HEK293 (cell line): ENCODE measurements around the gene GFM2.

Source experiments
- CTCF ChIA-PET: fragments of 350-600 bp; formaldehyde crosslinking; extraction: SDS; loops from one replicate; lab custom pipeline; 2021; ENCODE audit warnings: antibody characterized with exemption; lab: Yijun Ruan, JAX
- POLR2A ChIA-PET: fragments of 300-600 bp; formaldehyde crosslinking; extraction: SDS; loops from one replicate; lab custom pipeline; 2020; ENCODE audit warnings: antibody characterized with exemption, inconsistent platforms; lab: Yijun Ruan, JAX
- H3K27ac ChIP-seq: fragments of 200-500 bp; sonication (Bioruptor generic); 2 replicates; pipeline ENCODE4 v1.5.1; 2014; ENCODE audit warnings: low read depth, low read length, control low read depth, inconsistent platforms; ENCODE audit errors: extremely low read depth
- H3K36me3 ChIP-seq, 2 experiments: fragments of 200-500 bp in 1 of 2; sonication (Bioruptor generic) in 1 of 2; 1 replicate in 1 of 2; 2 replicates in 1 of 2; pipeline ENCODE4 v1.5.1; 2014 to 2017; ENCODE audit warnings: inconsistent platforms in 2 of 2, low read length in 2 of 2; ENCODE audit not compliant: control insufficient read depth in 2 of 2, insufficient read depth in 1 of 2
- H3K4me1 ChIP-seq: fragments of 200-500 bp; sonication (Bioruptor generic); 2 replicates; pipeline ENCODE4 v1.5.1; 2014; ENCODE audit warnings: mild to moderate bottlenecking, low read length, inconsistent platforms; ENCODE audit not compliant: control insufficient read depth, insufficient read depth
- H3K4me3 ChIP-seq: 2 replicates; pipeline ENCODE4 v1.5.1; 2011; ENCODE audit warnings: low read depth, mild to moderate bottlenecking, control low read depth, low read length, moderate library complexity
- H3K9me3 ChIP-seq: fragments of 200-500 bp; sonication (Bioruptor generic); 2 replicates; pipeline ENCODE4 v1.5.1; 2014; ENCODE audit warnings: low read depth, low read length, inconsistent platforms; ENCODE audit not compliant: control insufficient read depth, insufficient read depth
- GFI1B ChIP-seq: fragments of 450-650 bp; formaldehyde crosslinking; IDR thresholded peaks from 2 replicates; pipeline ENCODE4 v1.5.1; 2016; ENCODE audit warnings: missing biosample characterization, missing genetic modification characterization
- GLI2 ChIP-seq: fragments of 450-650 bp; formaldehyde crosslinking; IDR thresholded peaks from 2 replicates; pipeline ENCODE4; 2017; ENCODE audit warnings: missing biosample characterization, missing genetic modification characterization, low read depth, borderline replicate concordance
- REPIN1 ChIP-seq: fragments of 450-650 bp; formaldehyde crosslinking; IDR thresholded peaks from 2 replicates; pipeline ENCODE4 v1.5.1; 2017; ENCODE audit warnings: missing biosample characterization, missing genetic modification characterization, low read depth
- TRIM28 ChIP-seq: IDR thresholded peaks from 2 replicates; pipeline ENCODE4 v1.6.1; 2011; ENCODE audit warnings: low read length, control low read depth, borderline replicate concordance
- ZBTB21 ChIP-seq: fragments of 450-650 bp; formaldehyde crosslinking; IDR thresholded peaks from 2 replicates; pipeline ENCODE4 v1.5.1; 2017; ENCODE audit warnings: missing biosample characterization, missing genetic modification characterization
- ZBTB26 ChIP-seq: fragments of 450-650 bp; formaldehyde crosslinking; optimal IDR thresholded peaks from 2 replicates; pipeline ENCODE3; 2016; ENCODE audit warnings: missing biosample characterization, mild to moderate bottlenecking, missing genetic modification characterization
- ZNF132 ChIP-seq: fragments of 450-650 bp; formaldehyde crosslinking; IDR thresholded peaks from 2 replicates; pipeline ENCODE4 v1.5.1; 2017; ENCODE audit warnings: missing biosample characterization, missing genetic modification characterization, borderline replicate concordance
- ZNF16 ChIP-seq: fragments of 450-650 bp; formaldehyde crosslinking; IDR thresholded peaks from 2 replicates; pipeline ENCODE4 v1.5.1; 2016; ENCODE audit warnings: low read depth, missing biosample characterization, missing genetic modification characterization
- ZNF175 ChIP-seq: fragments of 450-650 bp; formaldehyde crosslinking; IDR thresholded peaks from 2 replicates; pipeline ENCODE4 v1.5.1; 2016; ENCODE audit warnings: missing biosample characterization, missing genetic modification characterization
- ZNF221 ChIP-seq: fragments of 450-650 bp; formaldehyde crosslinking; IDR thresholded peaks from 2 replicates; pipeline ENCODE4 v1.5.1; 2017; ENCODE audit warnings: missing biosample characterization, missing genetic modification characterization, borderline replicate concordance
- ZNF266 ChIP-seq: fragments of 450-650 bp; formaldehyde crosslinking; IDR thresholded peaks from 2 replicates; pipeline ENCODE4 v1.5.1; 2016; ENCODE audit warnings: missing biosample characterization, missing genetic modification characterization, low read depth
- ZNF391 ChIP-seq: fragments of 450-650 bp; formaldehyde crosslinking; IDR thresholded peaks from 2 replicates; pipeline ENCODE4 v1.5.1; 2016; ENCODE audit warnings: low read depth, missing biosample characterization, missing genetic modification characterization, borderline replicate concordance
- ZNF555 ChIP-seq: fragments of 450-650 bp; formaldehyde crosslinking; conservative IDR thresholded peaks from 2 replicates; pipeline ENCODE4 v1.5.1; 2017; ENCODE audit warnings: missing biosample characterization, mild to moderate bottlenecking, missing genetic modification characterization, inconsistent platforms
- ZNF560 ChIP-seq: fragments of 450-650 bp; formaldehyde crosslinking; IDR thresholded peaks from 2 replicates; pipeline ENCODE4 v1.5.1; 2017; ENCODE audit warnings: missing biosample characterization, missing genetic modification characterization, borderline replicate concordance
- ZNF670 ChIP-seq: fragments of 450-650 bp; formaldehyde crosslinking; IDR thresholded peaks from 2 replicates; pipeline ENCODE4 v1.5.1; 2016; ENCODE audit warnings: missing biosample characterization, missing genetic modification characterization, low read depth
- ZSCAN30 ChIP-seq: fragments of 450-650 bp; IDR thresholded peaks from 2 replicates; pipeline ENCODE4 v1.5.1; 2018; ENCODE audit warnings: missing biosample characterization, mild to moderate bottlenecking, missing genetic modification characterization, moderate library complexity
- TF ChIP-seq, protein P1 (sequence below): fragments of 450-650 bp; formaldehyde crosslinking; IDR thresholded peaks from 2 replicates; pipeline ENCODE4 v1.5.1; 2017; ENCODE audit warnings: missing biosample characterization, missing genetic modification characterization
- TF ChIP-seq, protein P2 (sequence below): fragments of 450-650 bp; formaldehyde crosslinking; conservative IDR thresholded peaks from 2 replicates; pipeline ENCODE4 v1.5.1; 2016; ENCODE audit warnings: low read depth, missing biosample characterization, missing genetic modification characterization
- TF ChIP-seq, protein P3 (sequence below): fragments of 450-650 bp; formaldehyde crosslinking; IDR thresholded peaks from 2 replicates; pipeline ENCODE4 v1.5.1; 2016; ENCODE audit warnings: missing biosample characterization, missing genetic modification characterization
- TF ChIP-seq, protein P4 (sequence below): fragments of 450-650 bp; formaldehyde crosslinking; IDR thresholded peaks from 2 replicates; pipeline ENCODE4 v1.5.1; 2016; ENCODE audit warnings: missing biosample characterization, missing genetic modification characterization, low read depth

The GFM2 gene, protein sequence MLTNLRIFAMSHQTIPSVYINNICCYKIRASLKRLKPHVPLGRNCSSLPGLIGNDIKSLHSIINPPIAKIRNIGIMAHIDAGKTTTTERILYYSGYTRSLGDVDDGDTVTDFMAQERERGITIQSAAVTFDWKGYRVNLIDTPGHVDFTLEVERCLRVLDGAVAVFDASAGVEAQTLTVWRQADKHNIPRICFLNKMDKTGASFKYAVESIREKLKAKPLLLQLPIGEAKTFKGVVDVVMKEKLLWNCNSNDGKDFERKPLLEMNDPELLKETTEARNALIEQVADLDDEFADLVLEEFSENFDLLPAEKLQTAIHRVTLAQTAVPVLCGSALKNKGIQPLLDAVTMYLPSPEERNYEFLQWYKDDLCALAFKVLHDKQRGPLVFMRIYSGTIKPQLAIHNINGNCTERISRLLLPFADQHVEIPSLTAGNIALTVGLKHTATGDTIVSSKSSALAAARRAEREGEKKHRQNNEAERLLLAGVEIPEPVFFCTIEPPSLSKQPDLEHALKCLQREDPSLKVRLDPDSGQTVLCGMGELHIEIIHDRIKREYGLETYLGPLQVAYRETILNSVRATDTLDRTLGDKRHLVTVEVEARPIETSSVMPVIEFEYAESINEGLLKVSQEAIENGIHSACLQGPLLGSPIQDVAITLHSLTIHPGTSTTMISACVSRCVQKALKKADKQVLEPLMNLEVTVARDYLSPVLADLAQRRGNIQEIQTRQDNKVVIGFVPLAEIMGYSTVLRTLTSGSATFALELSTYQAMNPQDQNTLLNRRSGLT

GRCh38 chr5:74766849-74767578 is at the start of gene GFM2, which contains the start of gene NSA2:
GFM2 (minus strand) TSS chr5:74767117; CDS start chr5:74763742, 3,375 bp downstream.
NSA2 (plus strand) TSS chr5:74767249; CDS start chr5:74767361, 112 bp downstream.
- no peaks in the 10 kb centered on the region for H3K4me1 ChIP-seq
- H3K36me3 ChIP-seq = peaks cover 37 to 47% of the 10 kb centered on the region in 2 experiments
- CTCF ChIA-PET = interaction anchor here (0.7 to 1.9 kb wide), 6 partner anchors 11 to 457 kb away, joined by 3 to 5 read pairs (median 3); no protein-coding TSS in a partner anchor
- peak within 1 kb of the TSS; percentile 62 for H3K27ac ChIP-seq
- H3K9me3 ChIP-seq = no peaks in the 10 kb centered on the region
- POLR2A ChIA-PET = interaction anchor here (0.6 to 1.3 kb wide), 7 partner anchors 12 to 570 kb away, joined by 3 to 6 read pairs (median 3); partner anchors contain the start of genes ANKRD31, FAM169A and HMGCR
- peak within 1 kb of the TSS; percentile 93 for H3K4me3 ChIP-seq
- TF ChIP-seq GFI1B (tag by site-specific recombination) (no peak; the same call in 1 of the 2 replicates), ZBTB21 (tag by site-specific recombination) (0 out of 2 replicates have a peak, but pooled peaks have one; percentile 61), ZSCAN30 (tag by site-specific recombination) (peak; percentile 83), ZNF555 (tag by site-specific recombination) (no peak), ZNF132 (tag by site-specific recombination) (no peak), ZBTB26 (peak; percentile 46), ZNF266 (no peak), ZNF175 (tag by site-specific recombination) (no peak), ZNF560 (tag by site-specific recombination) (no peak), ZNF16 (tag by site-specific recombination) (no peak), ZNF221 (tag by site-specific recombination) (no peak), GLI2 (tag by site-specific recombination) (0 out of 2 replicates have a peak, but pooled peaks have one; percentile 38), ZNF391 (peak; percentile 97; the same call in 1 of the 2 replicates), TRIM28 (peak; percentile 71; the same call in 1 of the 2 replicates), REPIN1 (tag by site-specific recombination) (peak; percentile 91; the same call in 1 of the 2 replicates), ZNF670 (tag by site-specific recombination) (no peak)
- TF ChIP-seq, protein P1, sequence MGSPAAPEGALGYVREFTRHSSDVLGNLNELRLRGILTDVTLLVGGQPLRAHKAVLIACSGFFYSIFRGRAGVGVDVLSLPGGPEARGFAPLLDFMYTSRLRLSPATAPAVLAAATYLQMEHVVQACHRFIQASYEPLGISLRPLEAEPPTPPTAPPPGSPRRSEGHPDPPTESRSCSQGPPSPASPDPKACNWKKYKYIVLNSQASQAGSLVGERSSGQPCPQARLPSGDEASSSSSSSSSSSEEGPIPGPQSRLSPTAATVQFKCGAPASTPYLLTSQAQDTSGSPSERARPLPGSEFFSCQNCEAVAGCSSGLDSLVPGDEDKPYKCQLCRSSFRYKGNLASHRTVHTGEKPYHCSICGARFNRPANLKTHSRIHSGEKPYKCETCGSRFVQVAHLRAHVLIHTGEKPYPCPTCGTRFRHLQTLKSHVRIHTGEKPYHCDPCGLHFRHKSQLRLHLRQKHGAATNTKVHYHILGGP (tag by site-specific recombination) = no peak
- TF ChIP-seq, protein P2, sequence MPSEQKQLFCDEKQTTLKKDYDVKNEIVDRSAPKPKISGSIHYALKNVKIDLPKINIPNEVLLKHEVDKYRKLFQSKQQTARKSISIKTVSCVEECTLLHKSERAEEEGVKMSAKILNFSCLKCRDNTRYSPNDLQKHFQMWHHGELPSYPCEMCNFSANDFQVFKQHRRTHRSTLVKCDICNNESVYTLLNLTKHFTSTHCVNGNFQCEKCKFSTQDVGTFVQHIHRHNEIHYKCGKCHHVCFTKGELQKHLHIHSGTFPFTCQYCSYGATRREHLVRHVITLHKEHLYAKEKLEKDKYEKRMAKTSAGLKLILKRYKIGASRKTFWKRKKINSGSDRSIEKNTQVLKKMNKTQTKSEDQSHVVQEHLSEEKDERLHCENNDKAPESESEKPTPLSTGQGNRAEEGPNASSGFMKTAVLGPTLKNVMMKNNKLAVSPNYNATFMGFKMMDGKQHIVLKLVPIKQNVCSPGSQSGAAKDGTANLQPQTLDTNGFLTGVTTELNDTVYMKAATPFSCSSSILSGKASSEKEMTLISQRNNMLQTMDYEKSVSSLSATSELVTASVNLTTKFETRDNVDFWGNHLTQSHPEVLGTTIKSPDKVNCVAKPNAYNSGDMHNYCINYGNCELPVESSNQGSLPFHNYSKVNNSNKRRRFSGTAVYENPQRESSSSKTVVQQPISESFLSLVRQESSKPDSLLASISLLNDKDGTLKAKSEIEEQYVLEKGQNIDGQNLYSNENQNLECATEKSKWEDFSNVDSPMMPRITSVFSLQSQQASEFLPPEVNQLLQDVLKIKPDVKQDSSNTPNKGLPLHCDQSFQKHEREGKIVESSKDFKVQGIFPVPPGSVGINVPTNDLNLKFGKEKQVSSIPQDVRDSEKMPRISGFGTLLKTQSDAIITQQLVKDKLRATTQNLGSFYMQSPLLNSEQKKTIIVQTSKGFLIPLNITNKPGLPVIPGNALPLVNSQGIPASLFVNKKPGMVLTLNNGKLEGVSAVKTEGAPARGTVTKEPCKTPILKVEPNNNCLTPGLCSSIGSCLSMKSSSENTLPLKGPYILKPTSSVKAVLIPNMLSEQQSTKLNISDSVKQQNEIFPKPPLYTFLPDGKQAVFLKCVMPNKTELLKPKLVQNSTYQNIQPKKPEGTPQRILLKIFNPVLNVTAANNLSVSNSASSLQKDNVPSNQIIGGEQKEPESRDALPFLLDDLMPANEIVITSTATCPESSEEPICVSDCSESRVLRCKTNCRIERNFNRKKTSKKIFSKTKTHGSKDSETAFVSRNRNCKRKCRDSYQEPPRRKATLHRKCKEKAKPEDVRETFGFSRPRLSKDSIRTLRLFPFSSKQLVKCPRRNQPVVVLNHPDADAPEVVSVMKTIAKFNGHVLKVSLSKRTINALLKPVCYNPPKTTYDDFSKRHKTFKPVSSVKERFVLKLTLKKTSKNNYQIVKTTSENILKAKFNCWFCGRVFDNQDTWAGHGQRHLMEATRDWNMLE (tag by site-specific recombination) = peak; percentile 84
- TF ChIP-seq, protein P3, sequence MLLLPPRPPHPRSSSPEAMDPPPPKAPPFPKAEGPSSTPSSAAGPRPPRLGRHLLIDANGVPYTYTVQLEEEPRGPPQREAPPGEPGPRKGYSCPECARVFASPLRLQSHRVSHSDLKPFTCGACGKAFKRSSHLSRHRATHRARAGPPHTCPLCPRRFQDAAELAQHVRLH = peak; percentile 94
- TF ChIP-seq, protein P4, sequence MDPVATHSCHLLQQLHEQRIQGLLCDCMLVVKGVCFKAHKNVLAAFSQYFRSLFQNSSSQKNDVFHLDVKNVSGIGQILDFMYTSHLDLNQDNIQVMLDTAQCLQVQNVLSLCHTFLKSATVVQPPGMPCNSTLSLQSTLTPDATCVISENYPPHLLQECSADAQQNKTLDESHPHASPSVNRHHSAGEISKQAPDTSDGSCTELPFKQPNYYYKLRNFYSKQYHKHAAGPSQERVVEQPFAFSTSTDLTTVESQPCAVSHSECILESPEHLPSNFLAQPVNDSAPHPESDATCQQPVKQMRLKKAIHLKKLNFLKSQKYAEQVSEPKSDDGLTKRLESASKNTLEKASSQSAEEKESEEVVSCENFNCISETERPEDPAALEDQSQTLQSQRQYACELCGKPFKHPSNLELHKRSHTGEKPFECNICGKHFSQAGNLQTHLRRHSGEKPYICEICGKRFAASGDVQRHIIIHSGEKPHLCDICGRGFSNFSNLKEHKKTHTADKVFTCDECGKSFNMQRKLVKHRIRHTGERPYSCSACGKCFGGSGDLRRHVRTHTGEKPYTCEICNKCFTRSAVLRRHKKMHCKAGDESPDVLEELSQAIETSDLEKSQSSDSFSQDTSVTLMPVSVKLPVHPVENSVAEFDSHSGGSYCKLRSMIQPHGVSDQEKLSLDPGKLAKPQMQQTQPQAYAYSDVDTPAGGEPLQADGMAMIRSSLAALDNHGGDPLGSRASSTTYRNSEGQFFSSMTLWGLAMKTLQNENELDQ = no peak
